GM13976 (cell line): ENCODE results near the gene MVD.

ENCODE experiments used
- DNase-seq: peaks from one replicate; pipeline ENCODE4 v3.0.0; 2012; ENCODE audit warnings: low spot score
- in situ Hi-C: fragments of 300-500 bp; cut with MboI; formaldehyde crosslinking; loops from one replicate; pipeline ENCODE4 v1.12.0; 2022; ENCODE audit warnings: low sequenced_read_pairs, mixed read lengths, inconsistent platforms; ENCODE audit not compliant: unreplicated experiment
- TF ChIP-seq, protein P1 (sequence below): IDR thresholded peaks from 2 replicates; pipeline ENCODE4 v1.5.1; 2012; ENCODE audit warnings: borderline replicate concordance, mild to moderate bottlenecking; ENCODE audit not compliant: insufficient read depth; ENCODE audit errors: extremely low read depth, missing control alignments, control extremely low read depth

MVD gene

DNA sequence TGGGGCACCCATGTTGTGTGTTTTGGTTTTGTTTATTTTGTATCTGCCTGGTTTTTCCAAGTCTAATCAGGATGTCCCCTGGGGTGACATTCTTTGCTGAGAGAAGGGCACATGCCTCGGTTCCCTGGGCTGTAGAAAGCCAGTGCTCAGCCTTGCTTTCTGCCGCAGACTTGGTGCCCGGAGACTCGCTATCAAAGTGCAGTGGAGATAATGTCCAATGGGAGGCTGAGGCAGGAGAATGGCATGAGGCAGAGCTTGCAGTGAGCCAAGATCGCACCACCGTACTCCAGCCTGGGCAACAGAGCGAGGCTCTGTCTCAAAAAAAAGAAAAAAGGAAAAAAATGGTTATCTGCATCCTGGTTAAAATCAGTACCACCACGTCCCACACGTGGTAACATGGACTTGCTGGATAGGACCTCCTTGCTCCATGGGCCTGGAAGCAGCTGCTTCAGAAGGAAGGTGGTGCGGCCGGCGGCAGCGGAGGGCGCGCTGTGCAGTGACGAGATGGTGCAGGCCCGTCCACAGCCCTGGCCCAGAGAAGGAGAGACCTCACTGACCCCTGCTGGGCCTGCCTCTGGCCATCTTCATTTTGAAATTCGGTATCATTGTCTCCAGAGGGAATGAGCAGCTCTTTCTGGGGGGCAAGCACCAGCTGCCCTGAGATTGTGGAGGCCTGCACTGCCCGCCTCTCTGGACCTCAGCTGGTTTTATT, 43.8 kb downstream of the MVD start:
- DNase-seq: no peak

DNA sequence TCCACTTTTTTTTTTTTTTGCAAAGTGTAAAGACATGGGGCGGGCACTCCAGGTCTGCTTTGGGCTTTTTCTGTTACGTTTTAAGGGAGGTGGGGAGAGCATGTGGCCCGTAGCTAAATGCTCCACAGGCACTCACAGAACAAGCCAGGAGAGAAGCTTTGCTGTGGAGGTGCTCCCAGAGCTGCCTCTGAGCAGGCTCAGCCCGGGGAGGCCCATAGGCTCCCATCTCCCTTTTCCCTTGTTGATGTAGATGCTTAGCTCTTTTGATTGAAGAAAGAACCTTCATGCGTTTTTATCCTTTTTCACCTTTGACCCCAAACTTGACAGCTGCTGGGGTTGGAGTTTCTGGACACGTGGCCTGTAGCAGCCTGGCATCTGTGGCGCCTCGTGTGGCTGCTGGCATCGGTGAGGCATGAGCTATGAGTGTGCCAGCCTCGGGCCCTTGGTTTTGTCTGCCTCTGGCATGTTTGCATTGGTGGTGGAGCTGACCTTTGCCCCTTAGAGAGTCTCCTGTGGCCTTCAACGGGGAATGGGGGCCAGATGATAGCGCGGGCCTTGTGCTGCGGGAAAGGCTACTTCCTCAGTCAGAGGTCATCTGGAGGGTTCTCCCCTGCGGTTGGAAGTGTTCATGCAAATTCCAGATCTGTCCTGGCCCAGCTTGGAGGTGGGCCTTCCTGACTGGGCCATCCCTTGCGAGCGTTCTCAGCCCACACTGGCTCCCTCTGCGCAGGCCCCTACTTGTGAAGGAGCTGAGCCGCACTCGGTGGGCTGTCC, 44.5 kb downstream of the MVD start:
- no peak for DNase-seq
- TF ChIP-seq, protein P1, sequence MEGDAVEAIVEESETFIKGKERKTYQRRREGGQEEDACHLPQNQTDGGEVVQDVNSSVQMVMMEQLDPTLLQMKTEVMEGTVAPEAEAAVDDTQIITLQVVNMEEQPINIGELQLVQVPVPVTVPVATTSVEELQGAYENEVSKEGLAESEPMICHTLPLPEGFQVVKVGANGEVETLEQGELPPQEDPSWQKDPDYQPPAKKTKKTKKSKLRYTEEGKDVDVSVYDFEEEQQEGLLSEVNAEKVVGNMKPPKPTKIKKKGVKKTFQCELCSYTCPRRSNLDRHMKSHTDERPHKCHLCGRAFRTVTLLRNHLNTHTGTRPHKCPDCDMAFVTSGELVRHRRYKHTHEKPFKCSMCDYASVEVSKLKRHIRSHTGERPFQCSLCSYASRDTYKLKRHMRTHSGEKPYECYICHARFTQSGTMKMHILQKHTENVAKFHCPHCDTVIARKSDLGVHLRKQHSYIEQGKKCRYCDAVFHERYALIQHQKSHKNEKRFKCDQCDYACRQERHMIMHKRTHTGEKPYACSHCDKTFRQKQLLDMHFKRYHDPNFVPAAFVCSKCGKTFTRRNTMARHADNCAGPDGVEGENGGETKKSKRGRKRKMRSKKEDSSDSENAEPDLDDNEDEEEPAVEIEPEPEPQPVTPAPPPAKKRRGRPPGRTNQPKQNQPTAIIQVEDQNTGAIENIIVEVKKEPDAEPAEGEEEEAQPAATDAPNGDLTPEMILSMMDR: no peak
- in situ Hi-C loops: no loop called here

More for the DNA sequence above, 43.8 kb downstream of the MVD start:
- in situ Hi-C loops: no loop called here
- TF ChIP-seq, protein P1: no peak

DNA sequence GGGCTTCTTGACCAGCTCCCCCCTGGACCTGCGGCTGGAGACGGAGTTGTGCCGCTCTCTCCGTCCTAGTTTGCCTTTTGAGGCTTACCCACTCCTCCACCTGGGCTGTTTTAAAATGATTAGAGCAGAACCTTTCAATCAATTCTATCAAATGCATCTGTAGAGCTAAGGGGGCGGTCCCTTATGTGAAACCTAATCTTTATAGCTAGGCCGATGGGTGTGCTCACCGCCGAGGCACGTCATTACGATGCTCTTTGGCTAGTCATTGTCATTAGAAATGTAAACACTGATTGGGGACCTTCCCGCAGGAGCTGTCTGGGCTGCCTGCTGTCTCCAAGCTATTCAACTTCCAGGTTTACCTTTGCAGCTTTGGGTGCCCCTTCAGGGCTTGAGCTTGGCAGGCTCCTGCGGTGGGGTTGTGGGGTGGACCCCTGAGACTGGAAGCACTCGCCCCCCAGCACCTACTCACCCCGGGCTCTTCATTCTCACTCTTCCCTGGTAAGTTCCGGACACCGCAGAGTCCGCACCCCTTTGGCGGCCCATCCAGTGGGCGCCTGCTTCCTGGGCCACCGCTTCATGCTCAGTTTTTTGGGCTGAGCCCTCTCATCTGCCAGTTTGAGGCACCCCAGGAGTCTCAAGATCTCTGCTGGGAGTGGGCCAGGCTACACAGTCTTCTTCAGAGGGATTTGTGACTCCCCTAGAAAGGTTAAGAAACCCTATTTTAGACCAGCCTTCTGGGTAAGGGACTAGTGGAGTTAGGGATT, 45.4 kb downstream of the MVD start:
- no peak for DNase-seq
- in situ Hi-C loops: no loop called here
- TF ChIP-seq, protein P1: no peak

DNA sequence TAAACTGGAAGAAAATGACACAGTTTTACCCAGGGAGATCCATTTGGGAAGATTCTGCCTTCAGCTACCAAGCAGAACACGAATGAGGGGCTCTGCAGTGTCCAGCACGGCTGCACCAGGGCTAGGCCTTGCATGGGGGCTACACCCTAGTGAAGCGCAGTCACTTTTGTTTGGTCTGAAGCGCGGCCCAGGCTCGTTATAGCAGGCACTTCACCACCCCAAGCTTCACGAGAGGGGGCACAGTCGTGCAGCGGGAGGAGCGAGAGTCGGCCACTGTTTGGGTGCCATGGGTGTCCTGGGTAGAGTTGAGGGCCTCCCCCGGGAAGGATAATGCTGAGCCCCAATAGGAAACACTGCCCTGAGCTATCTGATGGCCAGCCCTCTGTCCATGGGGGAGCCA, 46.2 kb downstream of the MVD start:
- DNase-seq: no peak
- TF ChIP-seq, protein P1: no peak
- in situ Hi-C loops: no loop called here

DNA sequence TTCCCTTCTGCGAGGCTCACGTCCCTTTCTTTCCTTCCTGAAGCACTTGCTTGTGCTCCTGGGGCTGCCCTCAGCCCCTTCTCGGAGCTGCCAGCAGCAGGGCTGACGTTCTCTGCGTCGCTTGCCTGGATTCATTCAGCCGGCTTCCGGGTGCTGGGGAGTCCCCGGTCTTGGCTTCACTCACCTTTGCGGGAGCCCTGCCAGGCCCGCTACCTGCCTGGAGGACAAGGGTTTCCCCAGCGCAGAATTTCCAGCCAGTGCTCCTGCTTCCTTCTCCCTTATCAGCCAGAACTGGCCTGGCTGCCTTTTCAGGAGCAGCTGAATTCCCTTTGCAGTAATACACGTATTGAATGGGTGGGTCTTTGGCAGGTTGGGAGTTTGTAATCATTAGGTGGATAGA, 46.6 kb downstream of the MVD start:
- DNase-seq: no peak
- in situ Hi-C loops: no loop called here
- TF ChIP-seq, protein P1: no peak

DNA sequence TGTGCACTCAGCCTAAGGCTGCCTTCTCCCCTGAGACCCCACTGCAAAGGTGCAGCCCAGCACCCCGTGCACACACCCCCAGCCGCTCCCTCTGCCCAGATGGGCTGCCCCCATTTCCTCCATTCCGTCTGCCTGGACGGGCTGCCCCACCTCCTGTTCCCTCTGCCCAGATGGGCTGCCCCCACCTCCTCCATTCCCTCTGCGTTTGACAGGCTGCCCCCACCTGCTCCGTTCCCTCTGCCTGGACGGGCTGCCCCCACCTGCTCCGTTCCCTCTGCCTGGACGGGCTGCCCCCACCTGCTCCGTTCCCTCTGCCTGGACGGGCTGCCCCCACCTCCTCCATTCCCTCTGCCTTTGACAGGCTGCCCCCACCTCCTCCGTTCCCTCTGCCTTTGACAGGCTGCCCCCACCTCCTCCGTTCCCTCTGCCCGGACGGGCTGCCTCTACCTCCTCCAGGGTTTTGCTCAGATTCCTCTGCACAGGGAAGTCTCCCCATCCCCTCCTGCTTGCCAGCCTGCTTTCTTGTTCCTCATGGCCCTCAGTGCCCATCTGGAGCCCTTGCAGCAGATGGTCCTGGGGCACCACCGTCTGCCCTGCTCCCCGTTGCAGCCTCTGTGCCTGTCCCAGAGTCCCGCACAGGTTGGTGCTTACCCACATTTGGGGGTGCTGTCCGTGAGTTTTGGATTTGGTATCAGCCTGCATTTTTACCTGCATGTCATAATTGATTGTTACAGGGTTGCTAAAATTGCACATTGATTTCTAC, 47.9 kb downstream of the MVD start:
- TF ChIP-seq, protein P1: no peak
- no peak for DNase-seq
- in situ Hi-C loops: no loop called here
